Measurements from ENCODE around the gene CFAP206.
"Not testable (repeated sequence)": the region's sequence is repeated elsewhere in the genome, so short reads cannot be mapped to it uniquely, and the experiment has no call there.

Gene CFAP206

DNA sequence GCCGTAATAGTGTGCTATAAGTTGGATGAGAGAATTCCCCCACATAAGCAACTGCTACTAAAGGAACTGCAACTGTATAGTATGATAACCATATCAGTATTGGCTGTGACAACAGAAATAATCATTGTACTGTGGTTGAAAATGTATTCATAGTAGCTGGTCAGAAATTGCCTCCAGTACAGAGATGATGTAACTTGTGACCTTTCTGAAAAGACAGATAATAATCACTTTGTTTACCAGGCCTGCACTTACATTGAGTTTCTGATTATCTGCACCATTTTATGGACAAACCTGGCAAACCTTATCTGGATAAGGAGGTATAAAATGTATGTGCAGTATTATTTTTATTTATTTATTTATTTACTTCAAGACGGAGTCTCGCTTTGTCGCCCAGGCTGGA is 19.0 kb downstream of the CFAP206 start:
- no peak for DNase-seq

DNA sequence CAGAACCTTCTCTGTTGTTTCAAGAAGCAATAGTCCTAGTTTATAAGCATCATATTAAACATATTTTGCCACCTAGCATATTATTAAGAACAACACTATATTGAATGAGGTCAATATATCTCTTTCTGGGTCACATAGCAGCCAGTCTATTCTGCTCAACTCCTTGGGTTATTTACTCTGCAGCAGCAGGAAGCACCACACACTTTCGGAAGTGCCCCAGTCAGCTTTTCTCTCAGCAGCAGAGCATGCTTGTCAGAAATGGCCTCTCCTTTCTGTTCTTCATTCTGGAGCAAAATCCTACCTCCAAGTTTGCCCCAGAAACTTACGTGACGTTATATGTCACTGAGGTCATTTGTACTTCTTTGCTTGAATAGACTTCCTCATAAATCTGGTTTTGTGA is 22.7 kb downstream of the CFAP206 start:
- no peak for DNase-seq

DNA sequence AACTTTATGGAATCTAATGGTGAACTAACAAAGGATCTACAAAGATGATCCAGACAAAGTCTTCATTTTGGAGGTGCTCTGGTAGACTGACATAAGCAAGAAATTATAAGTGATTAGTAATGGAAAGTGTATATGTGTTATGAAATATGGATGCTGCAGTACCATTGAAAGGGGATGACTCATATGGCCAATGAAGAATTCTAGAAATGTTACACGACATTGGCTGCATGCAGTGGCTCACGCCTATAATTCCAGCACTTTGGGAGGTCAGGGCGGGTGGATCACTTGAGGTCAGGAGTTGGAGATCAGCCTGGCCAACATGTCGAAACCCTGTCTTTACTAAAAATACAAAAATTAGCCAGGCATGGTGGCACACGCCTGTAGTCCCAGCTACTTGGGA is 23.5 kb downstream of the CFAP206 start:
- DNase-seq: no peak

DNA sequence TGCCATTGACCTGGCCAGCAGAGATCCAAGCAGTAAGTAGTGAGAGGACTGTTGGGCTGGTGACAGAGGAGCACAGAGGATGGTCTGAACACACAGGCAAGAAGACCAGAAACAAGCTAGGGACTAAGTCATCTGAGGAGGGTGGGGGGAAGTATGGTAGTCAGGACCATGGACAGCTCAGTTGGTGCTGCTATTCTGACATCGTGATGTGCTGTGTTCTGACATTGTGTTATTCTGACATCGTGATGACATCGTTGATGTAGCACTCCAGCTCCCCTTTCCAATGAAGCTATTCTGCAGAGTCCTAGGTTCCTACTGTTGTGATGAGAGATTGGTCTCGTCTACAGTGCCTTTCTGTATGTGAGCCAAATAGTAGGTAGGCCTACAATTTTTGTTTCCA is 28.7 kb downstream of the CFAP206 start:
- DNase-seq: no peak

DNA sequence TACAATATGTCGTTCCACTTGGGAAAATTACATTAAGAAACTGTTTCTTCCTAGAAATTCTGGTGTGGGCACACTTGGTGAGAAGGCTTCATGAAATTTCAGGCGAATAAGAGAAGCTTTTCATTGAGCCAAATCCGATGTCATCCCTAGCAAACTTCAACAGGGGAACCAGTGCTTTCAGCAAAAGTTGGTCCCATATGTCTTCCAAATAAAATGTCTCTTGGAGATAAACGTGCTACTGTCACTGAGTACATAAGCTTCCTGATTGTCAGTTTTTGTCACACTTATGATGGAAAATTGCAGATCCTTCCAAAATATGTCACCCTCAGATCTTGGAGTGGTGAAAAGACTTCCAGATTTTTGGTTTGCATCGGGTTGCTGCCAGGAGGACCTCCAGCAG is 33.9 kb downstream of the CFAP206 start:
- no peak for DNase-seq

DNA sequence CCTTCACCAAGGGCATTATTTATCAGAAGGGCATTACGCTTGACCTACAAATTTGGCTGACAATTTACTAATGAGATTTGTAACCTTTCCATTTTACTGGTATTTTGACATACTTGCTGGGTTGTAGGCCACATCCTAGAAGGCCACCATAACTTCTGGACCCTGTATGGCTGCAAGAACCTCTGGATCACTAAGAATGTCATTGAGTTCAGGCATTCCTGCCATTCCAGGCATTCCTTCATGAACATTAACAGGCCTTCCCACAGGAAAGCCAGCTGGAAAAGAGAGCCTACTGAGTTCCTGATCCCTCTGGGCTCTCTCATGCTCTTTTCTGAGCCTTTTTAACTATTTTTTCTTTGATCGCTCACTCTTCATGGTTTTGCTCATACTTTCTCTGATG is 36.6 kb downstream of the CFAP206 start:
- DNase-seq: no peak

DNA sequence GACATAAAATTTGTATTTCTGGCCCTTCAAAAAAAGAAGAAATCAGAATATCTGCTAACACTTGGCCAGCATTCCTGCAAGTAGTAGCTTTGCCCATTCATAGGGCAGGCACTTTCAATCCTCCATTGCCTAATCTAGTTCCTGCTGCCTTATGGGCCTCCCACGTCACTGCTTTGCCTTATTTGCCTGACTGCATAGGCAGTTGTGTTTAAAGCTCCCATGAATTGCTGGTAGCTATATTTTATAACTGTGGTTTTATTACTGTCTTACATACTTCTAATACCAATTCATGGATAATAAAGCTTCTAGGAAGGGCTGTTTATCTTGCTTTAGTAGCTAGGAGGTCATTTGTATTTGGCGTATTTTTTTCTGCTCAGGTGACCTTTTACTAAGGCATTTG is 57.3 kb downstream of the CFAP206 start:
- DNase-seq: no peak

DNA sequence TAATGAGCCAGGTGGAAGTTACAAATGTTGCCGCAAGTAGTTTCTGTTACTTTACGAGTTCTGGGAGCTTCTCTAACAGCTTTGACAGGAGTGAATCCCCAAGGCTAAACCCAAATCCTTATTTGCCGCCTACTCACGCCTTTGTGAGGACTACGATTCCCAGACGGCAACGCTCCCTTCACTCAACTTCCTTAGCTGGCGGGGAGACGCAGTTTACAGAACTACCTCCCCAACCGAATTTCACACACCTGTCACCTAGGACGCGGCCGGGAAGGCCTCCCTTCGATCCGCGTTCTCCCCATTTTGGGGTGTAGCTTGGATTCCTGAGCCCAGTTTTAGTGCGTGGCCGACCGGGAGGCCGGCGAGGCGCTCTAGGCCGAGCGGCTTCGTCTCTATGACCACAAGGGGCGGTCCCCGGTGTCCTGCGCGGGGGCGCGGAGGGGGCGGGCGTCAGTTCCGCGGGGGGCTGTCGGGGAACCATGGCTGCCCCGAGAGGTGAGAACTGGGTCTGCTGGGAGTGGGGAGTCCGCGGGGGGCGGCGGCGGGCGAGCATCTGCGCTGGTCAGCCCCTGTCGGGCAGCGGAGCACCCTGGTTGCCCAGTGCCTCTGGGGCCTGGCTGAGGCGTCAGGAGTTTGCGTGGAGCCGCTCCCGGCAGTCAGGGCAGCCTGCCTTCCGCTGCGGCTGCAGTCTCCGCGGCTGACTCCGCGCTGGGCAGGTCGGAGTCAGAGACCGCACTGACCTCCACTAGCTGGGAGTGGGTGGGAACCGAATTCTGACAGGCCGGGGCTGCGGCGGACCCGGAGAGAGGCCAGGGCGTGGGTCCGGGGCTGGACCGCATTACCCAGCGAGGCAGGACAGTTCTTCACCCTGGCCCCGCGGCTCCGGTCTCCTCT is 65.0 kb downstream of the CFAP206 start, which contains the start of gene SLC35A1:
SLC35A1 (plus strand) TSS at position 450 of the 894 bp plus-strand sequence; CDS start at position 480, 30 bp downstream.
- peak; percentile 72 for DNase-seq

DNA sequence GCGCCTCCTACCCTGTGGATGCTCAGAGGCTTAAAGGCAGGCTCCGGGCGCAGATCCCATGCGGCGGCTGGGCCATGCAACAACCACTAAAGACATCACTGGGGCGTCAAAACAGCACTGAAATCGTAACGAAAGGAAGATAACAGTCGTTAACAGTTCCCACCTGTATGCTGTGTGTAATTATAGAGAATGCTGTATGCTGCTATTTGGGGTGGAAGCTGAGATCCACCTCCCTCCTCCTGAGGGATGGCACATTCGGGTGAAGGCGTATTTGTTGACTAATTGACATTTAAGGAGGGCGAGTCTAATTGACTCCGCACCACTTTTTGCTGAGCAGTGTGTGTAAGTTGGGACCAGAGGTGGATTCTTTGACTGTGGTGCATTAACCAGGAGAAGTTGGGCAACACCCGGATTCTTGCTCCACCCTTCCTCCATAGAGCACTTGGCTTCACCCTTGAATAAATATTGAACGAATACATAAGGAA is 65.7 kb downstream of the CFAP206 start:
- peak; percentile 28 for DNase-seq

DNA sequence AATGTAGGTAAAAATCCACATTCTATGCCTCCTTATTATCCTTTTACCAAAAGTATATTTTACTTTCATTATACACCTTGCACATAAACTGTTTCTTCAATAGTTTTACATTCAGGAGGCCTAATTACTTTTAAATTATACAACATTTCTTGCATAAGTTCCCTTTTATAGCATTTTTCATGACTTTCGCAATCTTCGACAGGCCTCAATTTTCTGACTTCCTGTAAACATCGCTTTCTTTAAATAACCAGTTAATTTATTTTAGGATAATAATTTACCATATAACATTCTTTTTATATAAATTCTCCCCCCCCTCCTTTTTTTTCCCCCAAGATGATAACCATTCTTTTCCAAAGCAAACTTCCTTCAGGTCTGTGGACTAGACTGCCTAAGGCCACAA is 74.2 kb downstream of the CFAP206 start:
- DNase-seq: no peak

DNA sequence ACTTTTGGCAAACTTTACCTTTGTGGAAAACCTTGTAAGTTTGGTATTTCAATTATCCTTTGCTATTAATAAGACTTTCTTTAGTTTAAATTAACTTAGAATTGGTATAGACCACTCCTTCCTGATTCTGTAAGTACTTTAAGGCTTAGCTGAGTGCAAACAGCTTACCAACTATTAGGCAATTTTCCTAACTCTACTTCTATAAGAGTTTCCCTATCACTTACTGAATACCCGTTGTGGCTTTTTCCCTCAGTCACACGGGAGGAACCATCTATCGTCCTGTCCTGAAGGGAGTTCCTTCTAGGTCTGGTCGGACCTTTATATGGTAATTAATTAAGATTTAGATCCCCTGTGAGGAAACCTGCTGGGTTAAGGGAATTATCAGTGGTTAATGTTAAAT is 74.6 kb downstream of the CFAP206 start:
- DNase-seq: no peak

DNA sequence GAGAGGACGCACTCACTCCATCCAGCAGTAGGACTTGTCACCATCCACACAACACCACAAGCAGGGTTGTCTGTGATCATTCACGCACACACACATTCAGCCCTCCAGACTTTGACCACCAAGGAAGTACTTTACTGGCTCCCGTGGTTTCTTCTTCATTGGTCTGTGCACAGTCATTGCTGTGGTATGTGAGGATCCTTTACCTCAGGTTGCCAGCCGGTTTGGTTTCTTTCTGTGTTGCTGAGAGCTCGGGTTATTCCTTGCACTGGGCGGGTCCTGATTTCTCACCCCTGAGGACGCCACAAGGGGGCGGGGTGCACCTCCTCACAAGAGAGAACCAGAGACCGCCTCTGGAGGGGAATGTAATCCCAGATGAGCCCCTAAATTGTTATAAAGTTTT is 76.2 kb downstream of the CFAP206 start:
- no peak for DNase-seq

DNA sequence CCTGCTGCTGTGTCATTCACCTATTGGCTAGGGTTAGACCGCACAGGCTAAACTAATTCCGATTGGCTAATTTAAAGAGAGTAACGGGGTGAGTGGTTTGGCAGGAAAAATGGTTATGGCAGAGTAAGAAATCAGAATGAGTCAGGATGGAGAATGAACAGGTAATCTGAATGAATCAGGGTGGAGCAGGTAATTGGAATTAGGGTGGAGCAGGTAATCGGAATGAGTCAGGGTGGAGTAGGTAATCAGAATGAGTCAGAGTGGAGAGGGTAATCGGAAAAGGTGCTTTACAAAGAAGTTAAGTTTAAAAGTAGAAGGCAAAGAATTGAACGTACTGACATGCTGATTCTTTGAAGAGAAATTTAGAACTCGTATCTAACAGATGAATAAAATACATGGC is 76.7 kb downstream of the CFAP206 start:
- DNase-seq: no peak

DNA sequence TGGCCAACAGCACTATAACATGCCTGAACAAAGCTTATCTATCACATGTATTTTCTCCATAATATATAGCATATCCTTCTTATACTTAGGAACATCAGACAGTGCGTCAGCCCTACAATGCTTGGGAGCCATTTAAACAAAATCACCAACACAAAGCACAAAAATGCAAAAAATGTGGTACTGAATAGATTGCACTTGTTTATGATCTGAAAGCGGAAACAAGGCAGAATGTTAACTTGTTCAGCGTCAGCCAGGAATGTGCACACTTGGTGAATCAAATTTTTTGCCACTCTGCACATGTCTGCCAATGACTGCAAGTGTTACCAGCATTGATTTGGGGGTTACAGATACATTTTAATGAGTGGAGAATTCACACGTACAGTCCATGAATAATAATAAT is 79.8 kb downstream of the CFAP206 start:
- no peak for DNase-seq

DNA sequence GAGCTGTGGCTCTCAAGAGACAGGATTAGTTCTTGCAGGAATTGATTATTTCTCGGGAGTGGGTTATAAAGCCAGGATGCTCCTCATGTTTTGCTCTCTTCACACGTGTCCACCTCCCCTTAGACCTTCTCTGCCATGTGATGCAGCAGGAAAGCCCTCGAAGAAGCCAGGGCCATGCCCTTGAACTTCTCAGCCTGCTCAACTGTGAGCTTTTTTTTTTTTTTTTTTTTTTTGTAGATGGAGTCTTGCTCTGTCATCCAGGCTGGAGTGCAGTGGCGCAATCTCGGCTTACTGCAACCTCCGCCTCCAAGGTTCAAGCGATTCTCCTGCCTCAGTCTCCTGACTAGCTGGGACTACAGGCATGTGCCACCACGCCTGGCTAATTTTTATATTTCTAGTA is 81.6 kb downstream of the CFAP206 start:
- not testable (repeated sequence) for DNase-seq

DNA sequence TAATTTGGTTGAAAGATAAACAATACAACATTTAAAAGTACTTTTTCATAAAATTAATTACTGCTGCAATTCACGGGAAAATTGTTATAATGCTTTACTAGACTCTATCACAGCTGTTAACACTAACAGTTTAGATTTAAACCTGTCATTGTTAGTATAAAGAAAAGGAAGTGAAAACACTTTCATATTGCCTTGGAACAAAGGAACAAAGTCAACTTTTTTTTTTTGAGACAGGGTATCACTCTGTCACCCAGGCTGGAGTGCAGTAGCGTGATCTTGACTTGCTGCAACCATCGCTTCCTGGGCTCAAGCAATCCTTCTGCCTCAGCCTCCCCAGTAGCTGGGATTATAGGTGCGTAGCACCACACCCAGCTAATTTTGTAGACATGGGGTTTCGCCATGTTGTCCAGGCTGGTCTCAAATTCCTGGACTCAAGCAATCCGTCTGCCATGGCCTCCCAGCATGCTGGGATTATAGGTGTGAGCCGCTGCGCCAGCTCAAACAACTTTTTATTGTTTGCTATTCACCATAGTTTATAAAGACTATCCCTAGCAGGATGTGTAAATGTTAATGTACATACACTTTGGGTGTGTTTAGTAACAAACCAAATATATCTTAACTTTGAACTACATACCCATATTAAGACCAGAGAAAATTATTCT is 87.1 kb downstream of the CFAP206 start:
- no peak for DNase-seq

DNA sequence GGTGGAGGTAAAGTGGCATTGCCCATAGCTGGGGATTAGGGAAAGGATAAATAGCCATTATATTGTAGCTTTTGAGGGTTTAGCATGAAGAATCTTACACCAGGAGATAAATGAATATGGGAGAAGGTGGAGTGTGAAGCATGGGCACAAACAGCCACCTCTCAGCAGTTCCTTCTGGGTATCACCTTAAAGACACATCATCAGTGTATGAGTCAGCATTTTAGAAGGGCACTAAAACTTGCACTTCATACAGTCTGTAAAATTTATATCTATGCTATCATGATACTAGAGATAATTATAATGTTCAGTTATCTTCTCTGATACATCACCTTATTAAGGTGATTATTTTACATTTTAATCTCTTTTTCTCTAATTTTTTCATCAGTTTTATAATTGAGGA is 90.3 kb downstream of the CFAP206 start:
- no peak for DNase-seq

DNA sequence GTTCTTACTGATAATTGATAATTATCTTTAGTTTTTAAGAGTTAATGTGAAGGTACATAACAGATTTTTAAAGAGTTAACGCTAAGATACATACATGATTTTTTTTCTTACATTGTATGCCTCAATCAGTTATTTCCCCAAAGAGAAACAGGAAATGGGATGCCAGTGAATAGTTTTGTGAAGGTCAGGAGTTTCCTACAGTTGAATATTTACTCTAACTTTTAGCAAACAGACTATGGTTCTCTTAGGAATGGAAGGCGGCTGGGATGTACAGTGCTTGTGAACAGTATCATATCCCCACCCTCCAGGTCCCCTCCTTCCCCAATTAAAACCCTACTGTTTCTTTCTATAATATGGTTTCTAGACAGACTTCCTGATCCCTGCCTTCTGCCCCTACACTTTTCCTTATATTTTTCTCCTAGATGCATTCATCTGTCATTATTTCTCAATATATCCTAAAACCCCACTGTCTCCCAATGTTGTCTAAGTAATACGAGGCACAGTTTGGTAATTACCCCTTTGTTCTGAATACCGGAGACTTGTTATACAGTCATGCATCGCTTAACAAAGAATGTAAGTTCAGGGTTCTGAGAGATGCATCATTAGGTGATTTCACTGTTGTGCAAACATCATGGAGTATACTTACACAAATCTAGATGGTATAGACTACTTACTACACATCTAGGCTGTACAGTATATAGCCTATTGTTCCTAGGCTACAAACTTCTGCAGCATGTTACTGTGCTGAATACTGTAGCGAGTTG is 94.2 kb downstream of the CFAP206 start:
- no peak for DNase-seq

DNA sequence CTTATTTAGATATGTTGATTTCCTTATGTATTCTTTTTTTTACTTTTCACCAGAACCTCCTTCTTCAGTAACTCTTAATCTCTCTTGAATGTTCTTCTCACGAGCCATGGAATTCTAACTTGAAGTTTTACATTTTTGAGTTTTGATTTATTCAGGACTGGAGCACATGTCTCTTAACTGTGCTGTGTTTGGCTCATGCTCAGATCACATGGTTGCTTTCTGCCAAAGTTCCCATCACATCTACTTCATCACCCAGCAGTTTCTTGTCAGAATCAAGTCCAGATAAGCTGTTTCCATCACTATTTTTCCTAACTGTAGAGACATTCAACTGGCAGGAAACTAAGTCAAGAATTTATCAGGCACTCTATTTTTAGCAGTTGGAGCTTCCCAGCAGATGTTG is 96.7 kb downstream of the CFAP206 start:
- DNase-seq: no peak

All from NCI-H2107 (cell line).